Mesenchymal stem cell (in vitro differentiated cells and primary cell): ENCODE results near the gene RNASE8.

Source experiments
- DNase-seq: peaks from one replicate; pipeline ENCODE4 v3.0.0-alpha.2; 2013
- H2AFZ ChIP-seq: one replicate; pipeline ENCODE4 v1.6.1; 2013; ENCODE audit warnings: low read depth, mild to moderate bottlenecking, control low read depth, inconsistent platforms, low read length, moderate library complexity
- H2AK5ac ChIP-seq: 2 replicates; pipeline ENCODE4 v1.6.1; 2013; ENCODE audit warnings: low read length, moderate library complexity, mild to moderate bottlenecking, inconsistent platforms; ENCODE audit not compliant: severe bottlenecking
- H2BK120ac ChIP-seq: one replicate; pipeline ENCODE4 v1.6.1; 2013; ENCODE audit warnings: low read depth, mild to moderate bottlenecking, inconsistent platforms, low read length, moderate library complexity
- H2BK12ac ChIP-seq, 2 experiments: one replicate each; pipeline ENCODE4 v1.6.1; 2013; ENCODE audit warnings: inconsistent platforms in 2 of 2, low read length in 2 of 2, mild to moderate bottlenecking in 2 of 2, moderate library complexity in 2 of 2, control low read depth in 1 of 2
- H2BK15ac ChIP-seq: one replicate; pipeline ENCODE4 v1.6.1; 2013; ENCODE audit warnings: mild to moderate bottlenecking, low read depth, inconsistent platforms; ENCODE audit not compliant: poor library complexity, severe bottlenecking
- H2BK5ac ChIP-seq: 2 replicates; pipeline ENCODE4 v1.6.1; 2013; ENCODE audit warnings: low read depth, mild to moderate bottlenecking, low read length, control low read depth, inconsistent platforms; ENCODE audit not compliant: poor library complexity, severe bottlenecking
- H3K14ac ChIP-seq, 2 experiments: one replicate each; pipeline ENCODE4 v1.6.1; 2013; ENCODE audit warnings: inconsistent platforms in 2 of 2, low read length in 2 of 2, control low read depth in 1 of 2, mild to moderate bottlenecking in 1 of 2, moderate library complexity in 1 of 2
- H3K18ac ChIP-seq, 2 experiments: one replicate each; pipeline ENCODE4 v1.6.1; 2013; ENCODE audit warnings: inconsistent platforms in 2 of 2, low read length in 2 of 2, control low read depth in 1 of 2, low read depth in 1 of 2, mild to moderate bottlenecking in 1 of 2
- H3K23ac ChIP-seq, 2 experiments: one replicate each; pipeline ENCODE4 v1.6.1; 2013; ENCODE audit warnings: inconsistent platforms in 2 of 2, low read length in 2 of 2, mild to moderate bottlenecking in 2 of 2, moderate library complexity in 2 of 2, control low read depth in 1 of 2
- H3K27ac ChIP-seq: 2 replicates; pipeline ENCODE4 v1.5.1; 2013; ENCODE audit warnings: mild to moderate bottlenecking, moderate library complexity, low read length, control low read depth, inconsistent platforms; ENCODE audit not compliant: poor library complexity, severe bottlenecking
- H3K27me3 ChIP-seq, 2 experiments: 2 replicates each; pipeline versions ENCODE4 v1.6.1 to v1.7.0; 2013; ENCODE audit warnings: low read length in 2 of 2, mild to moderate bottlenecking in 2 of 2, moderate library complexity in 2 of 2, control low read depth in 1 of 2, inconsistent platforms in 1 of 2; ENCODE audit not compliant: control insufficient read depth in 1 of 2, insufficient read depth in 1 of 2
- H3K36me3 ChIP-seq, 2 experiments: 2 replicates each; pipeline versions ENCODE4 v1.6.1 to v1.7.0; 2013; ENCODE audit warnings: low read length in 2 of 2, control low read depth in 1 of 2, inconsistent platforms in 1 of 2, low read depth in 1 of 2, mild to moderate bottlenecking in 1 of 2; ENCODE audit not compliant: insufficient read depth in 2 of 2, control insufficient read depth in 1 of 2
- H3K4ac ChIP-seq, 2 experiments: one replicate each; pipeline ENCODE4 v1.6.1; 2013; ENCODE audit warnings: inconsistent platforms in 2 of 2, low read length in 2 of 2, mild to moderate bottlenecking in 2 of 2, moderate library complexity in 2 of 2, control low read depth in 1 of 2, low read depth in 1 of 2
- H3K4me1 ChIP-seq: 2 replicates; pipeline ENCODE4 v1.6.1; 2013; ENCODE audit warnings: low read depth, low read length, control low read depth; ENCODE audit not compliant: control insufficient read depth, insufficient read depth
- H3K4me2 ChIP-seq: 2 replicates; pipeline ENCODE4 v1.6.1; 2013; ENCODE audit warnings: low read length, mild to moderate bottlenecking, inconsistent platforms; ENCODE audit not compliant: poor library complexity, severe bottlenecking
- H3K4me3 ChIP-seq, 2 experiments: 2 replicates each; pipeline versions ENCODE4 v1.5.1 to v1.7.0; 2013; ENCODE audit warnings: low read length in 2 of 2, mild to moderate bottlenecking in 2 of 2, control low read depth in 1 of 2, low read depth in 1 of 2; ENCODE audit not compliant: insufficient read depth in 1 of 2
- H3K79me1 ChIP-seq: replicated peaks from 2 replicates; pipeline ENCODE4 v1.6.1; 2013; ENCODE audit warnings: mild to moderate bottlenecking, control low read depth, low read length, inconsistent platforms; ENCODE audit not compliant: poor library complexity, severe bottlenecking
- H3K9ac ChIP-seq: 2 replicates; pipeline ENCODE4 v1.7.0; 2013; ENCODE audit warnings: mild to moderate bottlenecking, low read length, moderate library complexity
- H3K9me3 ChIP-seq: 2 replicates; pipeline ENCODE4 v1.7.0; 2013; ENCODE audit warnings: mild to moderate bottlenecking, low read length; ENCODE audit not compliant: control insufficient read depth
- H4K8ac ChIP-seq: one replicate; pipeline ENCODE4 v1.6.1; 2013; ENCODE audit warnings: inconsistent platforms, mild to moderate bottlenecking, low read length, moderate library complexity
- H4K91ac ChIP-seq: one replicate; pipeline ENCODE4 v1.6.1; 2013; ENCODE audit warnings: mild to moderate bottlenecking, low read length, inconsistent platforms
- WGBS: methylation state at CpG from one replicate; pipeline ENCODE4 v1.1.7; 2013; ENCODE audit warnings: mixed read lengths; 5-methylcytosine and 5-hydroxymethylcytosine counted together

The RNASE8 gene

GRCh38 chr14:21095430-21096205 lies 38.0 kb downstream of the RNASE8 start:
- Histone ChIP-seq H3K4me1 (peaks cover 28% of the 10 kb centered on the region), H3K4me3 (no peak overlapping the region), H3K27ac (peak overlapping the region; percentile 88), H2BK120ac (no peak overlapping the region), H3K9ac (no peak overlapping the region), H3K18ac (no peak overlapping the region), H2AK5ac (no peak overlapping the region), H2BK15ac (no peak overlapping the region), H2BK5ac (no peak overlapping the region), H3K79me1 (peaks cover 12% of the 10 kb centered on the region), H2BK12ac (no peak overlapping the region), H3K36me3 (peaks cover 17 to 27% of the 10 kb centered on the region in 2 experiments), H3K4me2 (no peak overlapping the region), H4K91ac (no peak overlapping the region), H3K9me3 (no peaks in the 10 kb centered on the region), H3K27me3 (no peaks in the 10 kb centered on the region), H3K23ac (no peak overlapping the region), H3K4ac (no peak overlapping the region), H4K8ac (no peak overlapping the region), H3K14ac (no peak overlapping the region), H2AFZ (no peak overlapping the region)
- WGBS, result 73% methylated on average over 5 of the region's 6 CpGs
- DNase-seq, result no peak

GRCh38 chr14:21096438-21096837 lies 38.8 kb downstream of the RNASE8 start:
- Histone ChIP-seq H4K91ac (no peak overlapping the region), H2BK12ac (no peak overlapping the region), H2BK120ac (no peak overlapping the region)

GRCh38 chr14:21096978-21097635 lies 39.5 kb downstream of the RNASE8 start:
- Histone ChIP-seq H3K4me1 (peaks cover 28% of the 10 kb centered on the region), H2BK5ac (no peak overlapping the region), H3K79me1 (peaks cover 12% of the 10 kb centered on the region), H3K27ac (peak overlapping the region; percentile 88), H2BK120ac (no peak overlapping the region), H2BK12ac (no peak overlapping the region), H3K4ac (no peak overlapping the region), H3K36me3 (peaks cover 6 to 13% of the 10 kb centered on the region in 2 experiments), H2BK15ac (no peak overlapping the region), H4K91ac (no peak overlapping the region), H3K9ac (peak overlapping the region; percentile 47), H3K18ac (no peak overlapping the region), H4K8ac (no peak overlapping the region), H3K9me3 (no peaks in the 10 kb centered on the region), H3K4me2 (peak overlapping the region; percentile 70), H3K27me3 (no peaks in the 10 kb centered on the region), H3K4me3 (peak overlapping the region; percentile 58 to 70), H2AK5ac (peak overlapping the region; percentile 63), H3K14ac (no peak overlapping the region), H2AFZ (no peak overlapping the region), H3K23ac (no peak overlapping the region)
- 56% methylated on average over 10 of the region's 10 CpGs for WGBS
- DNase-seq, result no peak

More at GRCh38 chr14:21096438-21096837, 38.8 kb downstream of the RNASE8 start:
- Histone ChIP-seq H2BK15ac (no peak overlapping the region), H3K9ac (peak overlapping the region; percentile 32), H3K79me1 (peaks cover 9% of the 10 kb centered on the region), H3K9me3 (no peaks in the 10 kb centered on the region), H3K4ac (no peak overlapping the region), H3K27ac (peak overlapping the region; percentile 88), H3K36me3 (peaks cover 9 to 19% of the 10 kb centered on the region in 2 experiments), H3K23ac (no peak overlapping the region), H3K18ac (no peak overlapping the region), H2BK5ac (no peak overlapping the region), H4K8ac (no peak overlapping the region), H3K4me2 (peak overlapping the region; percentile 36), H3K14ac (no peak overlapping the region), H2AK5ac (peak overlapping the region; percentile 21), H3K4me1 (peaks cover 28% of the 10 kb centered on the region), H3K4me3 (peak overlapping the region in 1 of 2 experiments; percentile 33), H3K27me3 (no peaks in the 10 kb centered on the region), H2AFZ (no peak overlapping the region)
- whole genome bisulfite sequencing, result 80% methylated on average over 2 of the region's 3 CpGs
- no peak for DNase-seq

DNA sequence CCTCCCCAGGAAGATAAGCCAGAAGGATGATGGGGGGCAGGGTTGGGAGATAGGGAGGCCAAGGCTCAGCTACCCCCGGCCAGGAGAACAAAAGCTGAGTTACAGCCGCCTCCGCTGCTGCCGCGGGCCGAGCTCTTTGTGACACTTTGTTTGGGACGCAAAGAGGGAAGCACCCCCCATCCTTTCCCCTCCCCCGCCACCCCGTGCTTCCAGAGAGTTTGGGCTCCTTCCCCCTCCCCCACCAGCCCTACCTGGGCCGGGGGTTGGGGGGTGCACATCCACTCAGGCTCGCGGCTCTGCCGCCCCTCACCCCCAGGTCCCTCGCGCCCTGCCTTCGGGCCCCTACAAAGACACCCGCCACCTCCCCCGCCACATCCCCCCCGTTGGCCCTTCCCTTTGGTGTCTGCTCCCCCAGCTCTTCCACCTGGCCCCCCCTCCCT lies 40.0 kb downstream of the RNASE8 start:
- Histone ChIP-seq H2BK12ac (no peak overlapping the region), H2BK120ac (peak overlapping the region; percentile 49), H3K4me3 (peak overlapping the region; percentile 58 to 70), H3K36me3 (peaks cover 6 to 7% of the 10 kb centered on the region in 2 experiments), H4K8ac (no peak overlapping the region), H3K4me1 (peaks cover 29% of the 10 kb centered on the region), H2BK5ac (no peak overlapping the region), H3K4me2 (peak overlapping the region; percentile 70), H3K14ac (no peak overlapping the region), H3K4ac (no peak overlapping the region), H2BK15ac (no peak overlapping the region), H2AK5ac (peak overlapping the region; percentile 9), H3K23ac (no peak overlapping the region), H3K79me1 (peaks cover 15% of the 10 kb centered on the region), H3K27ac (peak overlapping the region; percentile 88), H4K91ac (no peak overlapping the region), H3K9me3 (no peaks in the 10 kb centered on the region), H3K27me3 (no peaks in the 10 kb centered on the region), H2AFZ (no peak overlapping the region), H3K9ac (peak overlapping the region; percentile 47), H3K18ac (no peak overlapping the region)
- no peak for DNase-seq
- 9% methylated on average over 10 of the region's 19 CpGs for WGBS
